Activated T-cell treated with anti-CD3 and anti-CD28 coated beads, Interleukin-2, amount 50 U/mL, for 48 hours (primary cell): ENCODE data around the gene CUL9.

Experiments used
- DNase-seq, 2 experiments: peaks; one replicate each; pipeline ENCODE4 v3.0.0-alpha.2; 2020

CUL9 gene

DNA sequence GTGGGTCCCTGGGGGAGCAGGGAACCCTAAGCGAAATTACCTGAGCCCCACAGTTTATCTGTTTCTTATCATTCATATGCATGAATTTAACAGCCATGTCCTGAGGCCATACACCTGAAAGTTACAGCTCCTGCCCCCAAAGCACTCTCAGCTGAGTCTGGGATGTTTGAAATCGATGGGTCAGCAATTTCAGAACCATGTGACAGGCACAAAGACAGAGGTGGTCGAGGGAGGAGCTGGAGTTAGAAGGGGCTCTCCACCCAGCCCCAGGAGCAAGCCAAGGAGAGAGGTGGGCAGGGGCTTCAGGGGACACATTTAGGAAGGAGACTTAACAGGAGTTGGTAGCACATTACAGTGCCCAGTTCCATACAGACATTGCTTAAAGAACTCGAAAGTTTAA lies 76.2 kb downstream of the CUL9 start:
- DNase-seq: no peak

- no peak for DNase-seq
Measured at GRCh38 chr6:43258807-43259686, 77.1 kb downstream of the CUL9 start.

- no peak for DNase-seq
Measured at GRCh38 chr6:43260791-43261190, 78.8 kb downstream of the CUL9 start.

DNA sequence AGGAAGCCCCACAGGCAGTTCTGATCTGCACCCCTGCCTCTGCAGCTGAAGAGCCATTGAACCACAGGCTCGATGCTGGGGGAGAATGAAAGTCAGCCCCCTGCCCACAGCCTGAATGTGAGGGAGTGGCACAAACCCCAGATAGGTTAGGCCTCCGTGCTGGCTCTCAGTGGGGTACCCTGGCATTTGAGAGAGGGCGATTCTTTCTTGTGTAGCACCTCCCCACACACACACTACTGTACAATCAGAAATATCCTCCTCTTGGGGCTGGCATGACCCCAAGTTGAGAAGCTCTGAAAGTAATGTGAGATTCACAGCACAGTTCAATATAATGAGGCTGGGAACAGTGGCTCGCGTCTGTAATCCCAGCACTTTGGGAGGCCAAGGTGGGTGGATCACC lies 79.2 kb downstream of the CUL9 start:
- no peak for DNase-seq

- DNase-seq: no peak
Measured at GRCh38 chr6:43262000-43262779, 80.2 kb downstream of the CUL9 start.

- no peak for DNase-seq
Measured at GRCh38 chr6:43262780-43263313, 80.9 kb downstream of the CUL9 start.

- peak; percentile 83 to 84 for DNase-seq
Measured at GRCh38 chr6:43263314-43264178, 81.5 kb downstream of the CUL9 start.

GRCh38 chr6:43264599-43265145 lies 82.7 kb downstream of the CUL9 start:
- DNase-seq: no peak

DNA sequence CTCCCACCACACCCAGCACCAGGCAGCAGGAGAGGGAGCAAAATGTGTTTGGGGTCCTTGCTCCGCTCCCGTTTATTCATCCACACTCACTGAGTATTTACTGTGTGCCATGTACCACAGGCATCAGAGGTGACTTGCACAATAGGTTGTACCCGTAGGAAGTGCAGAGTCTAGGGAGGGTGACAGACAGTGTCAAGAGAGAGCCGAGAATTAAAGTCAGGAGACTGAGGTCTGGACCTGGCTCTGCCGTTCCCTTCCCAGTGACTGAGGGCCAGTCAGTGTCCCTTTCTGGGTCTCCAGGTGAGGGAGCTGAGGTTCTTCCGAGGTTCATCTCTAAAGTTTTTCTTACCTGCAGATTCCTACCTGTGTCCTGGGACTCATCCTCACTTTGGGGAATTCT lies 83.6 kb downstream of the CUL9 start:
- DNase-seq: no peak

GRCh38 chr6:43267619-43268354 lies 85.8 kb downstream of the CUL9 start:
- no peak for DNase-seq

GRCh38 chr6:43268355-43268700 lies 86.3 kb downstream of the CUL9 start:
- no peak for DNase-seq

DNA sequence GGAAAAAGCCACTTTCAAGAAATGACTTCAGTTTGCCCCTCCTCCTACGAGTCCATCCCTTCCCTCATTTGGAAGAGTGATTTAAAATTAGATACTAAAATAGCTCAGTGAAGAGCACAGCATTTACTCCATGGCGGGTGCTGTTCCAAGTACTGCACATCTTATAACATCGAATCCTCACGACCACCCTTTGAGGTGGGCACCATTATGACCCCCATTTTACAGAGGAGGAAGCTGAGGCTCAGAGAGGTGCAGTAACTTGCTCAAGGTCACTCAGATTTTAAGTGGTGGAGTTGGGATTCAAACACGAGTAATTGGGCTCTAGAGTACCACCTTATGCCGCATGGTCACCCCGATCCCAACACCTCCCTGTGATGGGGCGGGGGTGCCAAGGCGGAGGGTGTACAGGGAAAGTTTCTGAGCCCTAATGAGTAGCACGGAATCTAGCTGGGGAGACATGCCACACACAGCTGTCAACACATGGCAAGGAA lies 86.8 kb downstream of the CUL9 start:
- DNase-seq: no peak

GRCh38 chr6:43269273-43270007 lies 87.4 kb downstream of the CUL9 start:
- peak; percentile 58 to 67 for DNase-seq

- DNase-seq: no peak
Measured at GRCh38 chr6:43271103-43271815, 89.3 kb downstream of the CUL9 start.

GRCh38 chr6:43271944-43272343 lies 89.9 kb downstream of the CUL9 start:
- DNase-seq: no peak

DNA sequence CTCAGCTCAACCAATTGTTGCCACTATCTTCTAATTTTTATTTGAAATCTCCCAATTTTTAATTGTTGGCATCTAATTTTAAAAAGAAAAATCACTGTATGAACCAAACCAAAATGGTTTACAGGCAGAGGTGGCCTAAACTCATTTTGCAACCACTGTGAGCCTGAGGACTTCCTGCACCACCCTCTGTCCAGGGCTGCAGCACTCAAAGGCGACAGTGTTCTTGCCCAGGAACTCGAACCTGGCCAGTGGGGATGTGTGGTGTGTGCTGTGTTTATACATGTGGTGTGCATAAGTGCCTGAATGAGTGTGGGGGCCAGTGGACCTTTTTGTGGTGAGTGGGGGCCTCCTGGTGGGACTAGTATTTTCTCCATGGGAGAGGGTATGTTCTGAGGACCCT lies 91.7 kb downstream of the CUL9 start:
- DNase-seq: no peak
